H9 (cell line): ENCODE data around the gene DOCK11. TPM values are rescaled to one million over a fixed set of nuclear protein-coding genes. Genes with fewer than 3 reads are reported as not detected.
A peak's percentile ranks its signal among the peaks of the same experiment; 100 is the strongest.

ENCODE experiments used
- DNase-seq: peaks from one replicate; pipeline ENCODE4 v3.0.0-alpha.2; 2017
- H2AFZ ChIP-seq: one replicate; pipeline ENCODE4 v1.6.1; 2013; ENCODE audit warnings: mild to moderate bottlenecking, low read length, control low read depth, moderate library complexity
- H2AK5ac ChIP-seq: 2 replicates; pipeline ENCODE4 v1.6.1; 2013; ENCODE audit warnings: low read length, control low read depth, mixed read lengths; ENCODE audit not compliant: insufficient read length
- H2BK120ac ChIP-seq: one replicate; pipeline ENCODE4 v1.6.1; 2013; ENCODE audit warnings: low read depth, mild to moderate bottlenecking, low read length, control low read depth, inconsistent platforms; ENCODE audit not compliant: poor library complexity, severe bottlenecking
- H2BK12ac ChIP-seq: 2 replicates; pipeline ENCODE4 v1.6.1; 2013; ENCODE audit warnings: low read length, control low read depth, mixed read lengths, low read depth; ENCODE audit not compliant: insufficient read length
- H2BK15ac ChIP-seq: 2 replicates; pipeline ENCODE4 v1.6.1; 2013; ENCODE audit warnings: low read depth, low read length, control low read depth
- H2BK20ac ChIP-seq: one replicate; pipeline ENCODE4 v1.6.1; 2013; ENCODE audit warnings: low read depth, mild to moderate bottlenecking, low read length, control low read depth, inconsistent platforms; ENCODE audit not compliant: poor library complexity, severe bottlenecking
- H2BK5ac ChIP-seq: 2 replicates; pipeline ENCODE4 v1.6.1; 2013; ENCODE audit warnings: low read length, control low read depth, mixed read lengths; ENCODE audit not compliant: insufficient read length
- H3K14ac ChIP-seq: 2 replicates; pipeline ENCODE4 v1.6.1; 2013; ENCODE audit warnings: low read length, control low read depth; ENCODE audit not compliant: insufficient read depth
- H3K18ac ChIP-seq: 2 replicates; pipeline ENCODE4 v1.6.1; 2013; ENCODE audit warnings: low read depth, mild to moderate bottlenecking, mixed read lengths, low read length, control low read depth; ENCODE audit not compliant: insufficient read length
- H3K23ac ChIP-seq: 2 replicates; pipeline ENCODE4 v1.6.1; 2013; ENCODE audit warnings: low read length, control low read depth, mixed read lengths, low read depth; ENCODE audit not compliant: insufficient read length
- H3K23me2 ChIP-seq: 2 replicates; pipeline ENCODE4 v1.6.1; 2013; ENCODE audit warnings: low read depth, mild to moderate bottlenecking, mixed read lengths, low read length, control low read depth; ENCODE audit not compliant: insufficient read length, poor library complexity, severe bottlenecking
- H3K27ac ChIP-seq: 2 replicates; pipeline ENCODE4 v1.5.1; 2013; ENCODE audit warnings: low read length, control low read depth, mixed read lengths, low read depth; ENCODE audit not compliant: insufficient read length
- H3K27me3 ChIP-seq: 2 replicates; pipeline ENCODE4 v1.6.1; 2013; ENCODE audit warnings: low read length, control low read depth, inconsistent platforms; ENCODE audit not compliant: insufficient read depth
- H3K4ac ChIP-seq: 2 replicates; pipeline ENCODE4 v1.6.1; 2013; ENCODE audit warnings: low read depth, mild to moderate bottlenecking, control low read depth, inconsistent platforms, low read length, moderate library complexity
- H3K4me1 ChIP-seq: 2 replicates; pipeline ENCODE4 v1.6.1; 2013; ENCODE audit warnings: low read length, control low read depth, inconsistent platforms; ENCODE audit not compliant: insufficient read depth
- H3K4me2 ChIP-seq: 2 replicates; pipeline ENCODE4 v1.6.1; 2013; ENCODE audit warnings: low read length, control low read depth, mixed read lengths; ENCODE audit not compliant: insufficient read length, insufficient read depth
- H3K56ac ChIP-seq: 2 replicates; pipeline ENCODE4 v1.6.1; 2013; ENCODE audit warnings: low read depth, mild to moderate bottlenecking, mixed read lengths, low read length, control low read depth; ENCODE audit not compliant: insufficient read length
- H3K79me1 ChIP-seq: 2 replicates; pipeline ENCODE4 v1.6.1; 2013; ENCODE audit warnings: low read depth, mild to moderate bottlenecking, moderate library complexity, low read length, control low read depth, inconsistent platforms; ENCODE audit not compliant: insufficient read depth, poor library complexity, severe bottlenecking
- H3K79me2 ChIP-seq: 2 replicates; pipeline ENCODE4 v1.6.1; 2013; ENCODE audit warnings: low read length, control low read depth, inconsistent platforms; ENCODE audit not compliant: insufficient read depth
- H3K9ac ChIP-seq: 2 replicates; pipeline ENCODE4 v1.6.1; 2013; ENCODE audit warnings: low read length, control low read depth, mixed read lengths; ENCODE audit not compliant: insufficient read length; ENCODE audit errors: extremely low read depth
- H3K9me3 ChIP-seq: one replicate; pipeline ENCODE4 v1.6.1; 2013; ENCODE audit warnings: low read depth, low read length, inconsistent platforms; ENCODE audit not compliant: control insufficient read depth
- H3T11ph ChIP-seq: one replicate; pipeline ENCODE4 v1.6.1; 2013; ENCODE audit warnings: mild to moderate bottlenecking, low read length, control low read depth, inconsistent platforms
- H4K20me1 ChIP-seq: one replicate; pipeline ENCODE4 v1.6.1; 2013; ENCODE audit not compliant: control insufficient read depth, insufficient read length, insufficient read depth
- H4K5ac ChIP-seq: 2 replicates; pipeline ENCODE4 v1.6.1; 2013; ENCODE audit warnings: low read depth, mild to moderate bottlenecking, mixed read lengths, low read length, control low read depth; ENCODE audit not compliant: insufficient read length
- H4K8ac ChIP-seq: replicated peaks from 2 replicates; pipeline ENCODE4 v1.6.1; 2013; ENCODE audit warnings: low read length, control low read depth, mixed read lengths, low read depth; ENCODE audit not compliant: insufficient read length
- H4K91ac ChIP-seq: 2 replicates; pipeline ENCODE4 v1.6.1; 2013; ENCODE audit warnings: low read depth, mild to moderate bottlenecking, moderate library complexity, mixed read lengths, low read length, control low read depth; ENCODE audit not compliant: insufficient read length
- H3K27ac Mint-ChIP-seq, 3 experiments: 2 replicates in 2 of 3; 3 replicates in 1 of 3; pipeline ENCODE4 v1.8.0; 2020 to 2021; ENCODE audit warnings: mixed read lengths in 3 of 3, mild to moderate bottlenecking in 1 of 3, moderate library complexity in 1 of 3
- H3K27me3 Mint-ChIP-seq: 2 replicates; pipeline ENCODE4 v1.8.0; 2021; ENCODE audit warnings: low read depth, mild to moderate bottlenecking, moderate library complexity, mixed read lengths
- H3K36me3 Mint-ChIP-seq, 3 experiments: 2 replicates in 2 of 3; 3 replicates in 1 of 3; pipeline ENCODE4 v1.8.0; 2020 to 2021; ENCODE audit warnings: low read depth in 3 of 3, mixed read lengths in 3 of 3; ENCODE audit not compliant: insufficient read depth in 1 of 3
- H3K4me1 Mint-ChIP-seq, 2 experiments: 2 replicates each; pipeline ENCODE4 v1.8.0; 2020; ENCODE audit warnings: mixed read lengths in 2 of 2
- H3K4me3 Mint-ChIP-seq, 2 experiments: 2 replicates in 1 of 2; 3 replicates in 1 of 2; pipeline ENCODE4 v1.8.0; 2020 to 2021; ENCODE audit warnings: mild to moderate bottlenecking in 2 of 2, mixed read lengths in 2 of 2, moderate library complexity in 1 of 2
- H3K9me3 Mint-ChIP-seq, 2 experiments: 2 replicates in 1 of 2; 3 replicates in 1 of 2; pipeline ENCODE4 v1.8.0; 2020; ENCODE audit warnings: mild to moderate bottlenecking in 2 of 2, mixed read lengths in 2 of 2, moderate library complexity in 1 of 2
- WGBS: extraction: QIAGEN DNeasy Blood & Tissue Kit; methylation state at CpG from one replicate; pipeline ENCODE4 v1.1.7; 2013; ENCODE audit warnings: missing lambda C conversion rate, low lambda C conversion rate, mixed read lengths; ENCODE audit not compliant: insufficient read length; ENCODE audit errors: extremely low coverage; 5-methylcytosine and 5-hydroxymethylcytosine counted together
- total RNA-seq: library from RNA; stranded (reverse); gene quantifications from 2 replicates; pipeline ENCODE4 v1.2.1, GENCODE V29; 2021
- TF ChIP-seq, protein P1 (sequence below): fragments of 200-600 bp; sonication (generic); conservative IDR thresholded peaks from 3 replicates; pipeline ENCODE4 v1.8.0; 2021; ENCODE audit warnings: antibody characterized with exemption, mild to moderate bottlenecking

DOCK11 gene
- total RNA-seq, 1 experiment from 2014 or later: 6.2 TPM

DNA sequence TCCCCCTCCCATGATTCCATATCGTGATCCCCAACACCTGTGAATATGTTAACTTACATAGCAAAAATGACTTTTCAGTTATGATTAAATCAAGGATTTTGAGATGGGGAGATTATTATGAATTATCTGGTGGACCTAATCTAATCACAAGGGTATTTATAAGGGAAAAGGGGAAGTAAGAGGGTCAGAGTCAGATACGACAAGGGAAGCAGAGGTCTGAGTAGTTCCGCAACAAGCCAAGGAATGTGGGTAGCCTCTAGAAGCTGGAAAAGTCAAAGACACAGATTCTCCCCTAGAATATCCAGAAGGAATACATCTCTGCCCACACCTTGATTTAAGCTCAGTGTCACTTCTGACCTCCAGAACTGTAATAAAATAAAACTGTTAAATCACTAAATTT, 230.8 kb downstream of the DOCK11 start:
- Histone ChIP-seq H2BK5ac (no peak overlapping the region), H3K27me3 (no peaks in the 10 kb centered on the region; the same call in 1 of the 2 replicates), H2BK12ac (no peak overlapping the region), H2AFZ (no peak overlapping the region), H3T11ph (no peak overlapping the region), H3K56ac (no peak overlapping the region), H3K9me3 (peaks cover 35% of the 10 kb centered on the region), H2BK15ac (no peak overlapping the region), H4K5ac (no peak overlapping the region), H3K23ac (no peak overlapping the region), H3K4me1 (peaks cover 3% of the 10 kb centered on the region; the same call in 1 of the 2 replicates), H3K9ac (no peak overlapping the region), H3K18ac (no peak overlapping the region), H4K20me1 (no peaks in the 10 kb centered on the region), H3K27ac (no peak overlapping the region), H3K23me2 (no peaks in the 10 kb centered on the region), H2BK20ac (no peak overlapping the region), H3K79me1 (no peaks in the 10 kb centered on the region), H3K14ac (no peak overlapping the region), H2AK5ac (no peak overlapping the region), H2BK120ac (no peak overlapping the region), H3K4me2 (no peak overlapping the region), H4K91ac (no peak overlapping the region), H3K4ac (no peak overlapping the region), H4K8ac (no peak overlapping the region), H3K79me2 (no peaks in the 10 kb centered on the region)
- Mint-ChIP-seq H3K36me3 (peaks cover 0 to 9% (median 0%) of the 10 kb centered on the region in 3 experiments; a peak in 3 of 7 replicates), H3K9me3 (peaks cover 11 to 77% of the 10 kb centered on the region in 2 experiments), H3K4me1 (peaks cover 26 to 41% of the 10 kb centered on the region in 2 experiments), H3K27me3 (peaks cover 22% of the 10 kb centered on the region), H3K4me3 (peak overlapping the region; percentile 42 to 70; a peak in 4 of 5 replicates), H3K27ac (no peak overlapping the region)
- WGBS: no CpG with 5 or more reads among the region's 3 CpGs
- TF ChIP-seq, protein P1, sequence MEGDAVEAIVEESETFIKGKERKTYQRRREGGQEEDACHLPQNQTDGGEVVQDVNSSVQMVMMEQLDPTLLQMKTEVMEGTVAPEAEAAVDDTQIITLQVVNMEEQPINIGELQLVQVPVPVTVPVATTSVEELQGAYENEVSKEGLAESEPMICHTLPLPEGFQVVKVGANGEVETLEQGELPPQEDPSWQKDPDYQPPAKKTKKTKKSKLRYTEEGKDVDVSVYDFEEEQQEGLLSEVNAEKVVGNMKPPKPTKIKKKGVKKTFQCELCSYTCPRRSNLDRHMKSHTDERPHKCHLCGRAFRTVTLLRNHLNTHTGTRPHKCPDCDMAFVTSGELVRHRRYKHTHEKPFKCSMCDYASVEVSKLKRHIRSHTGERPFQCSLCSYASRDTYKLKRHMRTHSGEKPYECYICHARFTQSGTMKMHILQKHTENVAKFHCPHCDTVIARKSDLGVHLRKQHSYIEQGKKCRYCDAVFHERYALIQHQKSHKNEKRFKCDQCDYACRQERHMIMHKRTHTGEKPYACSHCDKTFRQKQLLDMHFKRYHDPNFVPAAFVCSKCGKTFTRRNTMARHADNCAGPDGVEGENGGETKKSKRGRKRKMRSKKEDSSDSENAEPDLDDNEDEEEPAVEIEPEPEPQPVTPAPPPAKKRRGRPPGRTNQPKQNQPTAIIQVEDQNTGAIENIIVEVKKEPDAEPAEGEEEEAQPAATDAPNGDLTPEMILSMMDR: no peak
- no peak for DNase-seq
